CD14-positive monocyte (primary cell): Measurements from ENCODE around the gene CNGB1. TPM values are rescaled to one million over a fixed set of nuclear protein-coding genes. Genes with fewer than 3 reads are reported as not detected.
A peak's percentile ranks its signal among the peaks of the same experiment; 100 is the strongest.

ENCODE experiments used
- DNase-seq, 3 donors: peaks; one replicate each; pipeline ENCODE4 v3.0.0-alpha.2; 2011 to 2022
- H2AFZ ChIP-seq: 2 replicates; pipeline ENCODE4 v1.6.0; 2012; ENCODE audit warnings: mild to moderate bottlenecking, low read depth, low read length, inconsistent platforms; ENCODE audit not compliant: insufficient read depth, poor library complexity, severe bottlenecking
- H3K27ac ChIP-seq, 2 donors: 1 replicate in 1 of 2; 2 replicates in 1 of 2; pipeline ENCODE4 v1.5.1; 2012 to 2013; ENCODE audit warnings: low read length in 2 of 2, control low read depth in 1 of 2, inconsistent platforms in 1 of 2, low read depth in 1 of 2, mild to moderate bottlenecking in 1 of 2
- H3K27me3 ChIP-seq, 2 donors: one replicate each; pipeline versions ENCODE4 v1.6.0 to v1.6.1; 2011 to 2013; ENCODE audit warnings: low read length in 2 of 2; ENCODE audit not compliant: control insufficient read depth in 2 of 2, insufficient read depth in 2 of 2
- H3K36me3 ChIP-seq, 2 donors: replicated peaks in 1 of 2; 1 replicate in 1 of 2; 2 replicates in 1 of 2; pipeline versions ENCODE4 v1.5.1 to v1.6.1; 2012 to 2013; ENCODE audit warnings: low read length in 2 of 2, control low read depth in 1 of 2, inconsistent platforms in 1 of 2, mild to moderate bottlenecking in 1 of 2; ENCODE audit not compliant: insufficient read depth in 2 of 2, control insufficient read depth in 1 of 2
- H3K4me1 ChIP-seq, 2 donors: 1 replicate in 1 of 2; 2 replicates in 1 of 2; pipeline versions ENCODE4 v1.5.1 to v1.6.1; 2012 to 2013; ENCODE audit warnings: low read length in 2 of 2, control low read depth in 1 of 2, inconsistent platforms in 1 of 2, mild to moderate bottlenecking in 1 of 2, moderate library complexity in 1 of 2; ENCODE audit not compliant: insufficient read depth in 2 of 2, control insufficient read depth in 1 of 2
- H3K4me2 ChIP-seq: replicated peaks from 2 replicates; pipeline ENCODE3; 2012; ENCODE audit warnings: low read length, moderate library complexity, mild to moderate bottlenecking; ENCODE audit not compliant: poor library complexity, severe bottlenecking; ENCODE audit errors: extremely low read depth
- H3K4me3 ChIP-seq, 3 experiments: fragments of 200-600 bp in 1 of 3; sonication (generic) in 1 of 3; replicated peaks in 1 of 3; 1 replicate in 2 of 3; 2 replicates in 1 of 3; pipeline ENCODE4 v1.5.1; 2011 to 2013; ENCODE audit warnings: low read length in 3 of 3, mild to moderate bottlenecking in 3 of 3, control low read depth in 2 of 3, low read depth in 2 of 3, inconsistent platforms in 1 of 3, moderate library complexity in 1 of 3
- H3K79me2 ChIP-seq: 2 replicates; pipeline ENCODE4 v1.6.0; 2012; ENCODE audit warnings: mild to moderate bottlenecking, control low read depth, inconsistent platforms, low read length, moderate library complexity; ENCODE audit not compliant: insufficient read depth
- H3K9ac ChIP-seq: 2 replicates; pipeline ENCODE4 v1.6.0; 2017; ENCODE audit warnings: low read length, mild to moderate bottlenecking; ENCODE audit not compliant: insufficient read depth, poor library complexity, severe bottlenecking
- H3K9me3 ChIP-seq, 2 donors: replicated peaks in 1 of 2; 1 replicate in 1 of 2; 2 replicates in 1 of 2; pipeline versions ENCODE4 v1.5.1 to v1.6.1; 2012 to 2013; ENCODE audit warnings: low read length in 2 of 2, control low read depth in 1 of 2; ENCODE audit not compliant: control insufficient read depth in 1 of 2, insufficient read depth in 1 of 2
- H4K20me1 ChIP-seq: 2 replicates; pipeline ENCODE4 v1.6.0; 2012; ENCODE audit warnings: mild to moderate bottlenecking, low read length, control low read depth, moderate library complexity; ENCODE audit not compliant: insufficient read depth
- H3K27ac Mint-ChIP-seq, 7 donors: one replicate each; pipeline ENCODE4 v1.8.0; 2020; ENCODE audit warnings: mild to moderate bottlenecking in 7 of 7, mixed read lengths in 7 of 7, moderate library complexity in 6 of 7, inconsistent platforms in 2 of 7
- H3K27me3 Mint-ChIP-seq, 3 donors: one replicate each; pipeline ENCODE4 v1.8.0; 2021 to 2022; ENCODE audit warnings: low read depth in 3 of 3, mild to moderate bottlenecking in 3 of 3, mixed read lengths in 3 of 3, moderate library complexity in 3 of 3, inconsistent platforms in 1 of 3
- H3K36me3 Mint-ChIP-seq, 2 donors: one replicate each; pipeline ENCODE4 v1.8.0; 2020; ENCODE audit warnings: mixed read lengths in 2 of 2, inconsistent platforms in 1 of 2, mild to moderate bottlenecking in 1 of 2
- H3K4me1 Mint-ChIP-seq: one replicate; pipeline ENCODE4 v1.8.0; 2020; ENCODE audit warnings: mild to moderate bottlenecking, mixed read lengths
- H3K4me3 Mint-ChIP-seq, 2 donors: one replicate each; pipeline ENCODE4 v1.8.0; 2020; ENCODE audit warnings: mild to moderate bottlenecking in 2 of 2, mixed read lengths in 2 of 2, moderate library complexity in 1 of 2
- H3K9me3 Mint-ChIP-seq, 7 donors: one replicate each; pipeline ENCODE4 v1.8.0; 2020 to 2022; ENCODE audit warnings: mixed read lengths in 7 of 7, mild to moderate bottlenecking in 6 of 7, moderate library complexity in 6 of 7, inconsistent platforms in 2 of 7
- WGBS: methylation state at CpG from one replicate; pipeline ENCODE4 v1.1.5; 2013; ENCODE audit warnings: missing lambda C conversion rate; ENCODE audit not compliant: insufficient coverage; 5-methylcytosine and 5-hydroxymethylcytosine counted together
- intact Hi-C, 2 donors: fragments of 100-400 bp; cut with micrococcal nuclease; formaldehyde crosslinking; loops; one replicate each; pipeline versions ENCODE4 v1.15.0 to v1.15.1; 2023
- polyA plus RNA-seq, 3 donors: library from polyadenylated mRNA; depleted of rRNA in 1 of 3; unstranded in 2 of 3; stranded (reverse) in 1 of 3; fragments of 300-500 nt in 2 of 3; fragments of >200 nt in 1 of 3; fragmentation: Illumina TruSeq in 2 of 3; gene quantifications; 1 replicate in 2 of 3; 2 replicates in 1 of 3; pipeline ENCODE4 v1.2.3, GENCODE V29; 2012 to 2021
- TF ChIP-seq, protein P1 (sequence below): fragments of 200-600 bp; IDR thresholded peaks from one replicate; pipeline ENCODE4 v1.8.0; 2022; ENCODE audit warnings: antibody characterized with exemption, mild to moderate bottlenecking

Gene CNGB1
- polyA plus RNA-seq, 3 donors, result not detected

DNA sequence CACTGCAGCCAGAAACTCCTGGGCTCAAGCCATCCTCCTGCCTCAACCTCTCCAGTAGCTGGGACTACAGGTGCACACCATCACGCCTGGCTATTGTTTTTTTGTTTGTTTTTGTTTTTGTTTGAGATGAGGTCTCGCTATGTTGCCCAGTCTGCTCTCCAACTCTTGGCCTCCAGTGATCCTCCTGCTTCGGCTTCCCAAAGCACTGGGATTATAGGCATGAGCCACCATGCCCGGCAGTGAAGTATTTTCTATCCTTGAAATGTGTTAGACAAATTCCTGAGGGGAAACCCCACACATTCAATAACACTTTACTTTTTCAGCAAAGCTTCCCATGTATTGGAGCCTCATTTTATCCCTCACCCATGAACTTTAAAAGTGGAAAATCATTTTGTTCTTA, 87.4 kb downstream of the CNGB1 start:
- Histone ChIP-seq H4K20me1 (no peaks in the 10 kb centered on the region), H3K79me2 (no peaks in the 10 kb centered on the region), H2AFZ (no peak overlapping the region), H3K27ac (no peak overlapping the region), H3K4me2 (no peak overlapping the region), H3K9me3 (no peaks in the 10 kb centered on the region), H3K27me3 (peaks cover 15 to 33% of the 10 kb centered on the region in 2 donors), H3K36me3 (no peaks in the 10 kb centered on the region), H3K4me3 (no peak overlapping the region), H3K9ac (no peak overlapping the region), H3K4me1 (no peaks in the 10 kb centered on the region)
- WGBS, result 100% methylated on average over 2 of the region's 4 CpGs
- intact Hi-C loops, result no loop called here
- peaks cover 3% of the 10 kb centered on the region for H3K4me1 Mint-ChIP-seq
- DNase-seq, result no peak
- H3K4me3 Mint-ChIP-seq, result peak overlapping the region in 1 of 2 donors; percentile 84
- H3K36me3 Mint-ChIP-seq, result no peaks in the 10 kb centered on the region
- no peak overlapping the region for H3K27ac Mint-ChIP-seq
- peaks cover 34 to 52% (median 47%) of the 10 kb centered on the region in 3 donors for H3K27me3 Mint-ChIP-seq
- TF ChIP-seq, protein P1, sequence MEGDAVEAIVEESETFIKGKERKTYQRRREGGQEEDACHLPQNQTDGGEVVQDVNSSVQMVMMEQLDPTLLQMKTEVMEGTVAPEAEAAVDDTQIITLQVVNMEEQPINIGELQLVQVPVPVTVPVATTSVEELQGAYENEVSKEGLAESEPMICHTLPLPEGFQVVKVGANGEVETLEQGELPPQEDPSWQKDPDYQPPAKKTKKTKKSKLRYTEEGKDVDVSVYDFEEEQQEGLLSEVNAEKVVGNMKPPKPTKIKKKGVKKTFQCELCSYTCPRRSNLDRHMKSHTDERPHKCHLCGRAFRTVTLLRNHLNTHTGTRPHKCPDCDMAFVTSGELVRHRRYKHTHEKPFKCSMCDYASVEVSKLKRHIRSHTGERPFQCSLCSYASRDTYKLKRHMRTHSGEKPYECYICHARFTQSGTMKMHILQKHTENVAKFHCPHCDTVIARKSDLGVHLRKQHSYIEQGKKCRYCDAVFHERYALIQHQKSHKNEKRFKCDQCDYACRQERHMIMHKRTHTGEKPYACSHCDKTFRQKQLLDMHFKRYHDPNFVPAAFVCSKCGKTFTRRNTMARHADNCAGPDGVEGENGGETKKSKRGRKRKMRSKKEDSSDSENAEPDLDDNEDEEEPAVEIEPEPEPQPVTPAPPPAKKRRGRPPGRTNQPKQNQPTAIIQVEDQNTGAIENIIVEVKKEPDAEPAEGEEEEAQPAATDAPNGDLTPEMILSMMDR, result no peak
- peaks cover 0 to 9% (median 2%) of the 10 kb centered on the region in 7 donors for H3K9me3 Mint-ChIP-seq

DNA sequence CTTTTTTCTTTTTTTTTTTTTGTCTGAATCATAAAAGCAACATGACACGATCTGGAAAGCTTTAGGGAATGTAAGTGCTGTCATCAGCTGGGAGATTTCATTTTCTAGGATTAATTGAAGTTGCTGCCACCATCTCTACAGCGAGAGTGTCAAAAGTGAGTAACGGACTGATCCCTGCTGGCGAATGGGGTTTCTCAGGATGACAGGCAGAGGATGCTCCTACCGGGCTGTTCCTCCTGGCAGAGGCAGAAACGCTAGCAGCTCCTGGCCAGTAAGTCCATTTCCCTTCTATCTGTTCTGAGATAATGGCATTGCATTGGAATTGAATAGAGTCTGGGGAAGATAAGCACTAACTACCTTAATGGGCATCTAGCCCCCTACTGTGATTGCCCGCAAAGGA, 88.1 kb downstream of the CNGB1 start:
- TF ChIP-seq, protein P1, result no peak
- H3K9ac ChIP-seq, result no peak overlapping the region
- Mint-ChIP-seq H3K4me1 (peaks cover 3% of the 10 kb centered on the region), H3K4me3 (peak overlapping the region in 1 of 2 donors; percentile 84), H3K36me3 (no peaks in the 10 kb centered on the region), H3K9me3 (peaks cover 0 to 9% (median 2%) of the 10 kb centered on the region in 7 donors), H3K27ac (no peak overlapping the region), H3K27me3 (peaks cover 34 to 52% (median 49%) of the 10 kb centered on the region in 3 donors)
- no peaks in the 10 kb centered on the region for H3K9me3 ChIP-seq
- WGBS, result 66% methylated on average over 5 of the region's 7 CpGs
- H3K4me3 ChIP-seq, result no peak overlapping the region
- DNase-seq, result no peak
- no peak overlapping the region for H2AFZ ChIP-seq
- H3K27me3 ChIP-seq, result peaks cover 15 to 33% of the 10 kb centered on the region in 2 donors
- H3K36me3 ChIP-seq, result no peaks in the 10 kb centered on the region
- H3K4me1 ChIP-seq, result no peaks in the 10 kb centered on the region
- H3K79me2 ChIP-seq, result no peaks in the 10 kb centered on the region
- H3K27ac ChIP-seq, result no peak overlapping the region
- no peaks in the 10 kb centered on the region for H4K20me1 ChIP-seq
- intact Hi-C loops, result no loop called here
- no peak overlapping the region for H3K4me2 ChIP-seq
